ENCODE measurements around the gene COL9A3.

The COL9A3 gene

GRCh38 chr20:62806383-62807050 lies 10.3 kb upstream of the COL9A3 start:
- DNase-seq (ENCODE audit: low spot score in 2 of 2): no peak
- no peaks in the 10 kb centered on the region for H3K27me3 ChIP-seq (ENCODE audit: low read depth)
- H3K4me1 ChIP-seq: peaks cover 10% of the 10 kb centered on the region; the same call in 1 of the 2 replicates
- H3K36me3 ChIP-seq (replicated peaks): peaks cover 46% of the 10 kb centered on the region
- no peaks in the 10 kb centered on the region for H3K9me3 ChIP-seq
- H3K4me3 ChIP-seq: peak overlapping the region; percentile 58
- in situ Hi-C loops (cut with MboI; ENCODE audit: low sequenced_read_pairs): no loop called here

GRCh38 chr20:62807444-62808210 lies 9.2 kb upstream of the COL9A3 start:
- Histone ChIP-seq H3K27me3 (ENCODE audit: low read depth) (no peaks in the 10 kb centered on the region), H3K4me1 (peaks cover 10% of the 10 kb centered on the region; the same call in 1 of the 2 replicates), H3K9me3 (no peaks in the 10 kb centered on the region), H3K36me3 (replicated peaks) (peaks cover 56% of the 10 kb centered on the region), H3K4me3 (no peak overlapping the region)
- in situ Hi-C loops (cut with MboI; ENCODE audit: low sequenced_read_pairs): no loop called here
- no peak for DNase-seq (ENCODE audit: low spot score in 2 of 2)

- Histone ChIP-seq H3K4me1 (peaks cover 10% of the 10 kb centered on the region; the same call in 1 of the 2 replicates), H3K9me3 (no peaks in the 10 kb centered on the region), H3K27me3 (ENCODE audit: low read depth) (no peaks in the 10 kb centered on the region), H3K36me3 (replicated peaks) (peaks cover 59% of the 10 kb centered on the region), H3K4me3 (no peak overlapping the region)
- DNase-seq (ENCODE audit: low spot score in 2 of 2): peak; percentile 39 to 86
- in situ Hi-C loops (cut with MboI; ENCODE audit: low sequenced_read_pairs): no loop called here
These were observed 8.5 kb upstream of the COL9A3 start for GRCh38 chr20:62808211-62808865.

GRCh38 chr20:62809530-62810428 lies 7.1 kb upstream of the COL9A3 start:
- H3K4me3 ChIP-seq: no peak overlapping the region
- peaks cover 10% of the 10 kb centered on the region; the same call in 1 of the 2 replicates for H3K4me1 ChIP-seq
- H3K36me3 ChIP-seq (replicated peaks): peaks cover 63% of the 10 kb centered on the region
- no peak for DNase-seq (ENCODE audit: low spot score in 2 of 2)
- H3K27me3 ChIP-seq (ENCODE audit: low read depth): no peaks in the 10 kb centered on the region
- in situ Hi-C loops (cut with MboI; ENCODE audit: low sequenced_read_pairs): no loop called here
- no peaks in the 10 kb centered on the region for H3K9me3 ChIP-seq

- Histone ChIP-seq H3K4me1 (peaks cover 3% of the 10 kb centered on the region), H3K4me3 (no peak overlapping the region), H3K27me3 (ENCODE audit: low read depth) (no peaks in the 10 kb centered on the region), H3K36me3 (replicated peaks) (peaks cover 60% of the 10 kb centered on the region), H3K9me3 (no peaks in the 10 kb centered on the region)
- in situ Hi-C loops (cut with MboI; ENCODE audit: low sequenced_read_pairs): no loop called here
- DNase-seq (ENCODE audit: low spot score in 2 of 2): no peak
These were observed 5.5 kb upstream of the COL9A3 start for GRCh38 chr20:62811320-62811719.

GRCh38 chr20:62811720-62812119 lies 5.1 kb upstream of the COL9A3 start:
- DNase-seq (ENCODE audit: low spot score in 2 of 2): no peak
- in situ Hi-C loops (cut with MboI; ENCODE audit: low sequenced_read_pairs): no loop called here
- Histone ChIP-seq H3K9me3 (no peaks in the 10 kb centered on the region), H3K4me3 (no peak overlapping the region), H3K27me3 (ENCODE audit: low read depth) (no peaks in the 10 kb centered on the region), H3K4me1 (peaks cover 3% of the 10 kb centered on the region), H3K36me3 (replicated peaks) (peaks cover 58% of the 10 kb centered on the region)

- no peak overlapping the region for H3K4me3 ChIP-seq
- H3K9me3 ChIP-seq: no peaks in the 10 kb centered on the region
- DNase-seq (ENCODE audit: low spot score in 2 of 2): no peak
- H3K4me1 ChIP-seq: peaks cover 3% of the 10 kb centered on the region
- H3K27me3 ChIP-seq (ENCODE audit: low read depth): no peaks in the 10 kb centered on the region
- in situ Hi-C loops (cut with MboI; ENCODE audit: low sequenced_read_pairs): no loop called here
- H3K36me3 ChIP-seq (replicated peaks): peaks cover 56% of the 10 kb centered on the region
These were observed 4.5 kb upstream of the COL9A3 start for GRCh38 chr20:62812181-62812906.

- H3K27me3 ChIP-seq (ENCODE audit: low read depth): no peaks in the 10 kb centered on the region
- in situ Hi-C loops (cut with MboI; ENCODE audit: low sequenced_read_pairs): no loop called here
- no peaks in the 10 kb centered on the region for H3K9me3 ChIP-seq
- peaks cover 3% of the 10 kb centered on the region for H3K4me1 ChIP-seq
- DNase-seq (ENCODE audit: low spot score in 2 of 2): no peak
- H3K36me3 ChIP-seq (replicated peaks): peaks cover 51% of the 10 kb centered on the region
- H3K4me3 ChIP-seq: no peak overlapping the region
These were observed 4.0 kb upstream of the COL9A3 start for GRCh38 chr20:62812907-62813200.

GRCh38 chr20:62813588-62813987 lies 3.3 kb upstream of the COL9A3 start:
- Histone ChIP-seq H3K9me3 (no peaks in the 10 kb centered on the region), H3K36me3 (replicated peaks) (peaks cover 43% of the 10 kb centered on the region), H3K4me1 (peaks cover 3% of the 10 kb centered on the region), H3K27me3 (ENCODE audit: low read depth) (no peaks in the 10 kb centered on the region), H3K4me3 (no peak overlapping the region)
- no peak for DNase-seq (ENCODE audit: low spot score in 2 of 2)
- in situ Hi-C loops (cut with MboI; ENCODE audit: low sequenced_read_pairs): no loop called here

GRCh38 chr20:62814060-62814708 lies 2.7 kb upstream of the COL9A3 start:
- no peak for DNase-seq (ENCODE audit: low spot score in 2 of 2)
- in situ Hi-C loops (cut with MboI; ENCODE audit: low sequenced_read_pairs): no loop called here
- peaks cover 39% of the 10 kb centered on the region for H3K36me3 ChIP-seq (replicated peaks)
- no peaks in the 10 kb centered on the region for H3K9me3 ChIP-seq
- peaks cover 3% of the 10 kb centered on the region for H3K4me1 ChIP-seq
- no peak overlapping the region for H3K4me3 ChIP-seq
- H3K27me3 ChIP-seq (ENCODE audit: low read depth): no peaks in the 10 kb centered on the region

GRCh38 chr20:62814709-62815065 lies 2.2 kb upstream of the COL9A3 start:
- Histone ChIP-seq H3K4me1 (peaks cover 3% of the 10 kb centered on the region), H3K27me3 (ENCODE audit: low read depth) (no peaks in the 10 kb centered on the region), H3K4me3 (no peak overlapping the region), H3K9me3 (no peaks in the 10 kb centered on the region), H3K36me3 (replicated peaks) (peaks cover 34% of the 10 kb centered on the region)
- in situ Hi-C loops (cut with MboI; ENCODE audit: low sequenced_read_pairs): no loop called here
- no peak for DNase-seq (ENCODE audit: low spot score in 2 of 2)

- Histone ChIP-seq H3K4me1 (peaks cover 3% of the 10 kb centered on the region), H3K27me3 (ENCODE audit: low read depth) (no peaks in the 10 kb centered on the region), H3K36me3 (replicated peaks) (peaks cover 27% of the 10 kb centered on the region), H3K9me3 (no peaks in the 10 kb centered on the region), H3K4me3 (no peak overlapping the region)
- in situ Hi-C loops (cut with MboI; ENCODE audit: low sequenced_read_pairs): no loop called here
- DNase-seq (ENCODE audit: low spot score in 2 of 2): peak; percentile 38 to 74
These were observed 1.5 kb upstream of the COL9A3 start for GRCh38 chr20:62815066-62815991.
